NT2/D1 (cell line): ENCODE data around the gene DMRT1.

Experiments used
- SUZ12 ChIP-seq: IDR thresholded peaks from 2 replicates; pipeline ENCODE4 v1.6.1; 2011; ENCODE audit not compliant: insufficient read length, insufficient read depth; ENCODE audit errors: extremely low read depth
- YY1 ChIP-seq: IDR thresholded peaks from 2 replicates; pipeline ENCODE4 v1.6.1; 2011; ENCODE audit not compliant: insufficient read length, insufficient read depth
- ZNF274 ChIP-seq: IDR thresholded peaks from 2 replicates; pipeline ENCODE4 v1.6.1; 2011; ENCODE audit warnings: mild to moderate bottlenecking, low read depth, low read length

- no peak for TF ChIP-seq SUZ12
- no peak for TF ChIP-seq ZNF274
- no peak for TF ChIP-seq YY1
Measured at GRCh38 chr9:903886-904285, 62.4 kb downstream of the DMRT1 start.
